Breast epithelium (tissue), 4 donors: ENCODE data around the gene KDM4C. TPM values are rescaled to one million over a fixed set of nuclear protein-coding genes. Genes with fewer than 3 reads are reported as not detected.

ENCODE experiments used
- DNase-seq, 2 donors: peaks; one replicate each; pipeline ENCODE4 v3.0.0-alpha.2; 2019; ENCODE audit warnings: low spot score in 2 of 2
- H3K27ac ChIP-seq, 2 donors: fragments of 200-600 bp; sonication (generic) in 1 of 2; one replicate each; pipeline ENCODE4 v1.5.1; 2016 to 2019; ENCODE audit warnings: mild to moderate bottlenecking in 1 of 2
- H3K27me3 ChIP-seq, 2 donors: fragments of 200-600 bp; sonication (generic) in 1 of 2; one replicate each; pipeline versions ENCODE4 v1.5.1 to v1.6.0; 2017 to 2019; ENCODE audit warnings: control low read depth in 1 of 2, mild to moderate bottlenecking in 1 of 2
- H3K36me3 ChIP-seq: fragments of 200-600 bp; one replicate; pipeline ENCODE4 v1.5.1; 2019
- H3K4me1 ChIP-seq, 2 donors: fragments of 200-600 bp; sonication (generic); one replicate each; pipeline ENCODE4 v1.5.1; 2016 to 2019; ENCODE audit warnings: control low read depth in 1 of 2
- H3K4me3 ChIP-seq, 3 donors: fragments of 200-600 bp; sonication (generic); 1 replicate in 2 of 3; 2 replicates in 1 of 3; pipeline ENCODE4 v1.5.1; 2016 to 2019; ENCODE audit warnings: mild to moderate bottlenecking in 3 of 3, moderate library complexity in 2 of 3
- H3K9me3 ChIP-seq, 2 donors: fragments of 200-600 bp; sonication (generic) in 1 of 2; one replicate each; pipeline ENCODE4 v1.5.1; 2016 to 2019; ENCODE audit warnings: control low read depth in 1 of 2
- POLR2A ChIP-seq: fragments of 450-650 bp; IDR thresholded peaks from one replicate; pipeline ENCODE4 v1.6.1; 2016; ENCODE audit warnings: antibody characterized with exemption, mild to moderate bottlenecking, moderate library complexity
- POLR2AphosphoS5 ChIP-seq, 3 donors: sonication (generic); formaldehyde crosslinking; IDR thresholded peaks; one replicate each; pipeline ENCODE4 v1.6.1; 2017; ENCODE audit warnings: antibody characterized with exemption in 3 of 3
- intact Hi-C: fragments of 100-400 bp; cut with DNase I; formaldehyde crosslinking; loops from one replicate; pipeline ENCODE4 v1.15.1; 2023; ENCODE audit warnings: low total_unique reads
- total RNA-seq, 3 donors: library from RNA; depleted of rRNA; stranded (reverse); fragments of >200 nt; gene quantifications; one replicate each; pipeline ENCODE4 v1.1.0, GENCODE V29; 2016
- TF ChIP-seq, protein P1 (sequence below), 3 donors: fragments of 450-650 bp; IDR thresholded peaks; one replicate each; pipeline ENCODE4 v1.5.1; 2016 to 2017; ENCODE audit warnings: antibody characterized with exemption in 3 of 3, mild to moderate bottlenecking in 3 of 3, moderate library complexity in 3 of 3

Gene KDM4C
- total RNA-seq, 3 donors from 2014 or later, result 37.8 to 80.9 (median 60.0) TPM

DNA sequence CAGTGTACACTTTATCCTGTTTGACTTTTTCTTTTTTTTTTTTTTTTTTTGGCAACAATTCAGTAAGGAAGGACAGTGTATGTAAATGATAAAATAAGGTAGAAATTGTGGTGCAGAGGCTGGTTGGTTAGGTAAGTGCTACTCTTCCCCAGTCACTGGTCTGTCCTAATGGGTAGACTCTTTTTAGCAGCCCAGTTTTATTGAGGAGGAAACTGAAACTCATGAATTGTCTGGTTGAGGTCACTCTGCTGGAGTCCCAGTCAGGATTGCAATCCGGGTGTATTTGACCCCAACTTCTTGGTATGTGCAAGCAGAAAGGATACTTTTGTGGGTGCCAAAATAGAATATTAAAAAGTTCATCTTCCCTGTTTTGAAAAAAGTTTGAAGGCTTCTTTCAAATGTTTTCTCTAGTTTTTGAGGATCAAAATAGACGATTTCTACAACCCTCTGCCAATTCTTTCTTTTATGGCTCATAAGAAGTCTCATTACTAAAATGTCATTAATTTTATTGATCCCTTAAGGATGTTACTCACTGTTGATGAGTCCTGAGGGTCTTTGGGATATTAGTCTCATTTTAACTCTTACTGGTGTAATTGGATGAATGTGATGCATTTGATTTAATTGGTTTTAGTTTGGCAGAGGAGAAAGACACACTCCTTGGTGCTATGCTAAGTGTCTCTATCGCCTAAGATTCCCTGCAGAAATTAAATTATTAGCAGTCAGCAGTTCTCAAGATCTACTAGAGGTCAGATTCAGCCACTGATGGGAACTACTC lies 171.9 kb downstream of the KDM4C start:
- intact Hi-C loops, result no loop called here
- H3K36me3 ChIP-seq, result no peaks in the 10 kb centered on the region
- H3K9me3 ChIP-seq, result no peaks in the 10 kb centered on the region
- TF ChIP-seq POLR2A (no peak), POLR2AphosphoS5 (IDR thresholded peaks at IDR 0.05) (no peak)
- TF ChIP-seq, protein P1, sequence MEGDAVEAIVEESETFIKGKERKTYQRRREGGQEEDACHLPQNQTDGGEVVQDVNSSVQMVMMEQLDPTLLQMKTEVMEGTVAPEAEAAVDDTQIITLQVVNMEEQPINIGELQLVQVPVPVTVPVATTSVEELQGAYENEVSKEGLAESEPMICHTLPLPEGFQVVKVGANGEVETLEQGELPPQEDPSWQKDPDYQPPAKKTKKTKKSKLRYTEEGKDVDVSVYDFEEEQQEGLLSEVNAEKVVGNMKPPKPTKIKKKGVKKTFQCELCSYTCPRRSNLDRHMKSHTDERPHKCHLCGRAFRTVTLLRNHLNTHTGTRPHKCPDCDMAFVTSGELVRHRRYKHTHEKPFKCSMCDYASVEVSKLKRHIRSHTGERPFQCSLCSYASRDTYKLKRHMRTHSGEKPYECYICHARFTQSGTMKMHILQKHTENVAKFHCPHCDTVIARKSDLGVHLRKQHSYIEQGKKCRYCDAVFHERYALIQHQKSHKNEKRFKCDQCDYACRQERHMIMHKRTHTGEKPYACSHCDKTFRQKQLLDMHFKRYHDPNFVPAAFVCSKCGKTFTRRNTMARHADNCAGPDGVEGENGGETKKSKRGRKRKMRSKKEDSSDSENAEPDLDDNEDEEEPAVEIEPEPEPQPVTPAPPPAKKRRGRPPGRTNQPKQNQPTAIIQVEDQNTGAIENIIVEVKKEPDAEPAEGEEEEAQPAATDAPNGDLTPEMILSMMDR (IDR thresholded peaks at IDR 0.05), result no peak
- H3K27ac ChIP-seq, result no peak overlapping the region
- H3K4me3 ChIP-seq, result no peak overlapping the region
- H3K4me1 ChIP-seq, result no peaks in the 10 kb centered on the region
- no peaks in the 10 kb centered on the region for H3K27me3 ChIP-seq
- no peak for DNase-seq

DNA sequence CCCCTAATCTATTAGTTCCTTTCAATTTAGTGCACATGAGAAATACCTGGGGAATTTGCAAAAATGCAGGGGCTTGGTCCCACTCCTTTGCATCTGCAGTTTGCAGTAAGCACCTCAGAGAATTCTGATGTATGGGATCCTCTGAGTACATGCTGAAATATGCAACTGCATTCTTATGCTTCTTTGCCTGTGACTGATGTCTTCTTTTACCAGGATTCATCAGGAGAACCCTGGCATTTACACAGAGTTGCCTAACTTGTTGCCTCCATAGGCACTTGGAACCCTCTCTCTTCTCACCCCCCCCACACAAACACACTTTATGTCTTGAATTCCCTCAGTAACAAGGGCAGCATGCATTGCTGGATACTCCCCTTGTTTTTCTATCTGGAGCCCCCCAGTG lies 173.1 kb downstream of the KDM4C start:
- TF ChIP-seq POLR2A (no peak), POLR2AphosphoS5 (IDR thresholded peaks at IDR 0.05) (no peak)
- TF ChIP-seq, protein P1 (IDR thresholded peaks at IDR 0.05), result no peak
- H3K4me3 ChIP-seq, result no peak overlapping the region
- DNase-seq, result no peak
- H3K4me1 ChIP-seq, result no peaks in the 10 kb centered on the region
- intact Hi-C loops, result no loop called here
- no peaks in the 10 kb centered on the region for H3K9me3 ChIP-seq
- H3K27ac ChIP-seq, result no peak overlapping the region
- H3K27me3 ChIP-seq, result no peaks in the 10 kb centered on the region
- no peaks in the 10 kb centered on the region for H3K36me3 ChIP-seq

DNA sequence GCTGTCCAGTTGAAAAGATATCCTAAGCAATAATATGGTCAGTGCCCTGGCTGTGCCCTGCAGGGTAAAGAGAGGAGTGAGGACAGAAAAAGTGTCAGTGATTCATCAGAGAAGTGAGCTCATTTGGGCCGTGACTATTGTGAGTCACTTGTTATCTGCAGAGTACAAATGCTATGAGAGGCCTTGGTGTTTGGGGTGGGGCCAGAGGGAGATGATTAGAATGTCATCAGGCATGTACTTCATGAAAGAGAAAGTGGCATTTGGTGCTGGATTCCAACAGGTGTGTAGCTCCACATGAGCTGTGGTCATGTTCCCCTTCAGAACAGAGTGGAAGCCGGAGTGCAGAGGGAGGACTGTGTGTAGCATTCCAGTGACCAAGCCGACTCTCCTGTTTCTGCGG lies 174.1 kb downstream of the KDM4C start:
- no peak for DNase-seq
- no peak overlapping the region for H3K4me3 ChIP-seq
- no peak for TF ChIP-seq POLR2A
- no peak for TF ChIP-seq POLR2AphosphoS5 (IDR thresholded peaks at IDR 0.05)
- TF ChIP-seq, protein P1 (IDR thresholded peaks at IDR 0.05), result no peak
- H3K27ac ChIP-seq, result no peak overlapping the region
- no peaks in the 10 kb centered on the region for H3K27me3 ChIP-seq
- no peaks in the 10 kb centered on the region for H3K36me3 ChIP-seq
- intact Hi-C loops, result no loop called here
- H3K4me1 ChIP-seq, result no peaks in the 10 kb centered on the region
- H3K9me3 ChIP-seq, result no peaks in the 10 kb centered on the region

DNA sequence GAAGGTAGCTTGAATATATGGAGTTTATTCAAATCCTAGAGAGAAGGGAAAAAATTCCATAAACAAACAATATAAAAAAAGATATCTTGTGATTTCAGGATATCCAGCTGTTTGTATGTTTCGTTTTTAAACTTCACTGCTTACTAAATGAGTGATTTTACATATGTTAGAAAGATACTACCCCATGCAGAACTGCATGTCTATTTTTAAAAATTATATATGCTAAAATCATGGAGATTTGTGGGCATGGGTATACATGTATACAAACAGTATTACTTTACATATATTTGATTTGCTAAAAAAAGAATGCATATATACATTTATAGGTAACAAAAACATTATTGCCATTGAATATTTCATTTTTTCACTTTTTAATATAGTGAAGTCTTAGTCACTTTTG lies 178.3 kb downstream of the KDM4C start:
- H3K9me3 ChIP-seq, result no peaks in the 10 kb centered on the region
- no peak overlapping the region for H3K4me3 ChIP-seq
- TF ChIP-seq, protein P1 (IDR thresholded peaks at IDR 0.05), result no peak
- TF ChIP-seq POLR2A (no peak), POLR2AphosphoS5 (IDR thresholded peaks at IDR 0.05) (no peak)
- H3K4me1 ChIP-seq, result peaks cover 0 to 2% of the 10 kb centered on the region in 2 donors
- H3K36me3 ChIP-seq, result no peaks in the 10 kb centered on the region
- intact Hi-C loops, result no loop called here
- H3K27ac ChIP-seq, result no peak overlapping the region
- DNase-seq, result no peak
- no peaks in the 10 kb centered on the region for H3K27me3 ChIP-seq

DNA sequence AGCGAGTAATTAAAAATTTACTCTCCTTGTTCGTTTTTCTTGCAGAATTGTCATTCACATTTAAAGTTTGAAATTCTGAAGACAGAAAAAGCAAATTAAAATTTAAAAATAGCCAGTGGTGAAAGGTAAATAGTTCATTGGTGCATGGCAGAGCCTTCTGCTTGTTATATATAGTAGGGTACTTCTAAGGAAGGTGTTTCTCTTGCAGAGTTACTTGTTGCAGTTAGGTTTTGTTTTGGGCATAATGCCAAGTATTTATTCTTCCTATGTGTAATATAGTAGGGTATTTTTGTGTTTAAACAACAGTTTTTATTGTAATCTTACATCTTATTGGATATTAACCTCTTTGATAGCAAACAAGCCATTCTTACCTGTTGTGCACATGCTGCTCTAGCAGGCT lies 179.4 kb downstream of the KDM4C start:
- no peak overlapping the region for H3K4me3 ChIP-seq
- TF ChIP-seq, protein P1 (IDR thresholded peaks at IDR 0.05), result no peak
- TF ChIP-seq POLR2A, result no peak
- no peak for TF ChIP-seq POLR2AphosphoS5 (IDR thresholded peaks at IDR 0.05)
- no peak overlapping the region for H3K27ac ChIP-seq
- no peaks in the 10 kb centered on the region for H3K36me3 ChIP-seq
- peaks cover 0 to 2% of the 10 kb centered on the region in 2 donors for H3K4me1 ChIP-seq
- DNase-seq, result no peak
- no peaks in the 10 kb centered on the region for H3K9me3 ChIP-seq
- intact Hi-C loops, result no loop called here
- H3K27me3 ChIP-seq, result no peaks in the 10 kb centered on the region
